ENCODE results near the gene PRKCA.
"Not testable (repeated sequence)": the region's sequence is repeated elsewhere in the genome, so short reads cannot be mapped to it uniquely, and the experiment has no call there.

PRKCA gene

DNA sequence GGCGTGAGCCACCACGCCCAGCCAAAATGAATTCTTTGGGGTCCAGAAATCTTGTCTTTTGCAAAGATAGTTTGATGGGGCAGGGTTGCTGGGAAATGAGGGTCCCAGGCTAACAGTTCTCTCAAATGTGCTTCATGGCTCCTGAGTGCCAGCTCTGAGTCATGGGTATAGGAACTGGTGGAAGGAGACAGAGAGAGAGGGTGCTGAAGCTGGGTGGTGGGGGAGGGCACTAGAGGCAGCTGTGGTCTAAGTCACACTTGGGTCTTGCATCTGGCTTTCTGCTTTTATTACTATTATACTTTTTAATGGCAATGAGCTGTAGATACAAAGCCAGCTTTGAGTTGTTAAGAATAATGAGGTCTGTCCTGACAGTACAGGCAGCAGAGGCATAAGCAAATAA is 54.6 kb downstream of the PRKCA start:
- no peaks in the 10 kb centered on the region for H3K36me3 ChIP-seq (ENCODE audit: insufficient read depth, low read length)
- no peak overlapping the region for H3K4me2 ChIP-seq (ENCODE audit: low read length)
- H3K27me3 ChIP-seq (ENCODE audit: control insufficient read depth, insufficient read depth, low read length) = no peaks in the 10 kb centered on the region
- H3K4me1 ChIP-seq (ENCODE audit: control insufficient read depth, insufficient read depth, low read length) = peaks cover 43% of the 10 kb centered on the region
- no peaks in the 10 kb centered on the region for H3K9me3 ChIP-seq (replicated peaks; ENCODE audit: low read length)
- H3K4me3 ChIP-seq (ENCODE audit: low read length) = no peak overlapping the region
- H3K9ac ChIP-seq (ENCODE audit: low read depth, low read length) = no peak overlapping the region

DNA sequence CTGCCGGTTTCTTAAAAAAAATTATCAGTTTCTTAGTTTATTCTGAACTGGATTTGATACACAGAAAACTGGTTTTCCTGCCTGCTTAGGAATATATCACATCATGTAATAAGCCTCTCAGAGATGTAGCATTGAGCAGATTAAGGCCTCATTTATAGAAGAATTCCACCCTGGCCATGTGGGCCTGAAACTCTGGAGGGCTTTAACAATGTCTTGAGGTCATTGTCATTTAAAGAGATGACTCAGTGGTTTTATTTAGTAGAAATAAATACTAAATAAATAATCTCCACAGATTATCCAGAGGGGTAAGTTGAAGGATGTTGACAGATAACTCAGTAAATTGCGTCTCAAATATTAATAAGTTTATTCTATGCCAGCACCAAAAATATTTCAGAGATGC is 56.9 kb downstream of the PRKCA start:
- peaks cover 29% of the 10 kb centered on the region for H3K4me1 ChIP-seq (ENCODE audit: control insufficient read depth, insufficient read depth, low read length)

DNA sequence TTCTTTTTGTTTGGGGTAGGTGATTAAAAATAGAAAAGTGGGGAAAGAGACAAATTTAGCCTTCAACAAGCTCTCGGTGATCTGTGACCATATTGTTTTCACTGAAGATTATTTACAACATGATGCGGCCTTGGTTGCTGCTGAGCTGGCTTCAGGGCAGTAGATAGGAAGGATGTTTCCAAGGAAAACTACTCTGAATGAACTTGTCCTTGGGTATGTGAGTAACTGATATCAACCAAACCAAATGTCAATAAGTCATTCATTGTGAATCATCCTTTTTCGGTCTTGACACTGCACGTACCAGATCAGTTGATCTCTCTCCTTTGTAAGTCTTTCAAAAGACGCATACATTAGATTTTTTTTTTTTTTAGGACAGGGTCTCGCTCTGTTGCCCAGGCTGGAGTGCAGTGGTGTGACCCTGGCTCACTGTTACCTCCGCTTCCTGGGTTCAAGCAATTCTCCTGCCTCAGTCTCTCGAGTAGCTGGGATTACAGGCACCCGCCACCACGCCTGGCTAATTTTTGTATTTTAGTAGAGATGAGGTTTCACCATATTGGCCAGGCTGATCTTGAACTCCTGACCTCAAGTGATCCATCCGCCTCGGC is 58.6 kb downstream of the PRKCA start:
- peaks cover 14% of the 10 kb centered on the region for H3K4me1 ChIP-seq (ENCODE audit: control insufficient read depth, insufficient read depth, low read length)
- H3K4me3 ChIP-seq (ENCODE audit: low read length); H3K9ac ChIP-seq (ENCODE audit: low read depth, low read length); H3K36me3 ChIP-seq (ENCODE audit: insufficient read depth, low read length); H3K4me2 ChIP-seq (ENCODE audit: low read length); H3K9me3 ChIP-seq (replicated peaks; ENCODE audit: low read length); H3K27me3 ChIP-seq (ENCODE audit: control insufficient read depth, insufficient read depth, low read length): not testable (repeated sequence)

More for the DNA sequence above, 56.9 kb downstream of the PRKCA start:
- no peaks in the 10 kb centered on the region for H3K36me3 ChIP-seq (ENCODE audit: insufficient read depth, low read length)
- no peaks in the 10 kb centered on the region for H3K27me3 ChIP-seq (ENCODE audit: control insufficient read depth, insufficient read depth, low read length)
- H3K4me2 ChIP-seq (ENCODE audit: low read length) = no peak overlapping the region
- no peak overlapping the region for H3K4me3 ChIP-seq (ENCODE audit: low read length)
- no peak overlapping the region for H3K9ac ChIP-seq (ENCODE audit: low read depth, low read length)
- H3K9me3 ChIP-seq (replicated peaks; ENCODE audit: low read length) = no peaks in the 10 kb centered on the region

DNA sequence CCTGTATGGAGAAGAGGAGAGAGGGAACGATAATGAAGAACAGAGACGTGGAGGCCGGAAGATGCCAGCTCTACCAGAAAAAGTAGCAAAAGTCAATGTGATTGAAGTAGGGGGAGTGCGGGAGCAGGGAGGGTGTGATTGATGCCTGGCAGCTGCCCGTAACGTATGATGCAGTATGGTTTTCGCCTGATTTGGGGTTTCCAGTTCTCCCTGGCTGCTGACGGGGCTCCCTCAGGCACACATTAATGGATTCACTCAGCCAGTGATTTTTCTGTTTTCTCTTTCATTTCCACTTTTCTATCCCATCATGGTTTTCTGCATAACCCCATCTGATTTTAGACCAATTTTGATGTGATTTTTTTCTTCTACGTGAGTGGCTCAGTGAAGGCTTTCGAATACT is 62.1 kb downstream of the PRKCA start:
- H3K36me3 ChIP-seq (ENCODE audit: insufficient read depth, low read length) = no peaks in the 10 kb centered on the region
- no peaks in the 10 kb centered on the region for H3K9me3 ChIP-seq (replicated peaks; ENCODE audit: low read length)
- no peak overlapping the region for H3K4me3 ChIP-seq (ENCODE audit: low read length)
- H3K4me2 ChIP-seq (ENCODE audit: low read length) = no peak overlapping the region
- H3K27me3 ChIP-seq (ENCODE audit: control insufficient read depth, insufficient read depth, low read length) = no peaks in the 10 kb centered on the region
- H3K9ac ChIP-seq (ENCODE audit: low read depth, low read length) = no peak overlapping the region
- H3K4me1 ChIP-seq (ENCODE audit: control insufficient read depth, insufficient read depth, low read length) = no peaks in the 10 kb centered on the region

DNA sequence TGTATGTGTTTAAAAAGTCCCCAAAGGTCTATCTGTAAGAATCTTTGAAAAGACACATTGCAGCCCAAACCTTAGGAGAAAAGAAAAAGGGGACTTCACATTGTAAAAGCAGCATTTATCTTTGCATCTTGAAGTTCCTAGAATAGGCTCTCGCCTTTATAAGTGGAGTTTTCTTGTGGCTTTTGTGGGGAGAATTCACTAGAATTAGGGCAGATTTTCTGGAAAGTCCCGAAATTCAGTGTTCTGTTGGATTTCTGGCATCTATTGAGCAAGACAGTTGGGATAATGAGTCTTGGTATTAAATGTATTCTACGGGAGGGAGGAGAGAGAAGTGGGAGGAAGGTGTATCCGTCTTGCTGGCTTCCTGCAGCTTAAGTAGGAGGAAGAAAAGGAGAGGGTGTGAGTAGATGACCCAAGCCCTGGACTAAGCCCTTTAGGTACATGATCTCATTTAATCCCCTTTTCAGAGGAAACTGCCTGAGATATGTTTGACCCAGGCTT is 62.6 kb downstream of the PRKCA start:
- Histone ChIP-seq H3K36me3 (ENCODE audit: insufficient read depth, low read length) (no peaks in the 10 kb centered on the region), H3K27me3 (ENCODE audit: control insufficient read depth, insufficient read depth, low read length) (no peaks in the 10 kb centered on the region), H3K4me3 (ENCODE audit: low read length) (no peak overlapping the region), H3K9ac (ENCODE audit: low read depth, low read length) (no peak overlapping the region), H3K4me2 (ENCODE audit: low read length) (no peak overlapping the region), H3K9me3 (replicated peaks; ENCODE audit: low read length) (no peaks in the 10 kb centered on the region), H3K4me1 (ENCODE audit: control insufficient read depth, insufficient read depth, low read length) (no peaks in the 10 kb centered on the region)

DNA sequence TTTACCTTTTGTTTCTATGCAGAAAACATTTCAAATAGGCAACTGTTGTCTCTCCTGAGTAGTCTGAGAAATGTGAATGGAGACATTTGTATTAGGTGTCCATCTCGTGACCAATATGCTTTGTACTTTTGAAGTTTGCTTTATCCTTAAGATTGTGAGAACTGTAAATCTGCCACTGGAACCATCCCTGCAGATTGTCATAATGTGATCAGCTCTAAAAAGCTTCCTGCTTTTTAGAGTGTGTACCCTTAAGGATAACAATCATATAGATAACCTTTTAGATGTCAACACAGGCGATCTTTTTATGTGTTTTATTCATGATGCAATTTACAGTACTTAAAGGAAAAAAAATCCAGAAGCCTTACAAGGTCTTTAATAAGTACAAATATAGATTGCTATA is 63.5 kb downstream of the PRKCA start:
- no peak overlapping the region for H3K9ac ChIP-seq (ENCODE audit: low read depth, low read length)
- H3K9me3 ChIP-seq (replicated peaks; ENCODE audit: low read length) = no peaks in the 10 kb centered on the region
- no peaks in the 10 kb centered on the region for H3K4me1 ChIP-seq (ENCODE audit: control insufficient read depth, insufficient read depth, low read length)
- H3K4me3 ChIP-seq (ENCODE audit: low read length) = no peak overlapping the region
- H3K36me3 ChIP-seq (ENCODE audit: insufficient read depth, low read length) = no peaks in the 10 kb centered on the region
- H3K27me3 ChIP-seq (ENCODE audit: control insufficient read depth, insufficient read depth, low read length) = no peaks in the 10 kb centered on the region
- no peak overlapping the region for H3K4me2 ChIP-seq (ENCODE audit: low read length)

DNA sequence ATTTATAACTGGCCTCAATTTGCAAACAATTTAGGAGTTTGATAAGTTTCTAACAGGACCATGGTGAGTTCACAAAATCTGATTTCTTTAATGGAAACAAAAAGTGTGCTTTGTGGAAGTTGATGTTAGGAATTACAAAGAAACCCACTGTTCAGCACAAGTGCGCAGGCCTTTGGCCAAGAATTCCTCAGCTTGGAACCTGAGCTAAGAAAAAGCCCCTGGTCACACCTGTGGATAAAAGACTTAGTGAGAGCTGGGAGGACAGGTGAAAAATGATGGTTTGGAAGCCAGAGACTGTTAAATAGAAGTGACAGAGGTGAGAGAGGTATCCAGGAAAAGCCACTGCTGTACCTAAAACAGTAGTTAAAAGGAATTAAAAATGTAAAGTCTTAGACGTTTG is 64.7 kb downstream of the PRKCA start:
- Histone ChIP-seq H3K9me3 (replicated peaks; ENCODE audit: low read length) (no peaks in the 10 kb centered on the region), H3K4me2 (ENCODE audit: low read length) (no peak overlapping the region), H3K4me3 (ENCODE audit: low read length) (no peak overlapping the region), H3K9ac (ENCODE audit: low read depth, low read length) (no peak overlapping the region), H3K27me3 (ENCODE audit: control insufficient read depth, insufficient read depth, low read length) (no peaks in the 10 kb centered on the region), H3K36me3 (ENCODE audit: insufficient read depth, low read length) (no peaks in the 10 kb centered on the region), H3K4me1 (ENCODE audit: control insufficient read depth, insufficient read depth, low read length) (peaks cover 7% of the 10 kb centered on the region)

DNA sequence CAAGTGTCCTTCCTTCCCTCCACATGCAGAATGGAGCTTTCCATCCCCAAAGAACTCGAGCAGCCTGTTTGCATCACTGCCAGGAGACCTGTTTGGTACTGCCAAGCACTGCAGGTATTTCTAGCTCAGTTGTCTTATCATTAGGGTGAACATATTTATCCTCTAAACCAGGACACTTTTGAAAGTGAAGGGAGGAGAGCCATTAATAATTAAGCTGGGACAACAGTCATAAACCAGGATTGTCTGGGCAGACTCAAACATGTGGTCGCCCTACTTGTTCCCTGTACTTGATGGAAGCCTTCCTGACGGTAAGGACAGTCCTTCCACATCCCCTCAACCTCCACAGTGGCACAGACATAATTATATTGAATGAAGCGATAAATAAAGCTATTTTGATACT is 67.4 kb downstream of the PRKCA start:
- H3K36me3 ChIP-seq (ENCODE audit: insufficient read depth, low read length) = no peaks in the 10 kb centered on the region
- H3K4me3 ChIP-seq (ENCODE audit: low read length) = no peak overlapping the region
- no peak overlapping the region for H3K9ac ChIP-seq (ENCODE audit: low read depth, low read length)
- no peaks in the 10 kb centered on the region for H3K27me3 ChIP-seq (ENCODE audit: control insufficient read depth, insufficient read depth, low read length)
- H3K4me2 ChIP-seq (ENCODE audit: low read length) = no peak overlapping the region
- H3K4me1 ChIP-seq (ENCODE audit: control insufficient read depth, insufficient read depth, low read length) = peaks cover 11% of the 10 kb centered on the region
- H3K9me3 ChIP-seq (replicated peaks; ENCODE audit: low read length) = no peaks in the 10 kb centered on the region

DNA sequence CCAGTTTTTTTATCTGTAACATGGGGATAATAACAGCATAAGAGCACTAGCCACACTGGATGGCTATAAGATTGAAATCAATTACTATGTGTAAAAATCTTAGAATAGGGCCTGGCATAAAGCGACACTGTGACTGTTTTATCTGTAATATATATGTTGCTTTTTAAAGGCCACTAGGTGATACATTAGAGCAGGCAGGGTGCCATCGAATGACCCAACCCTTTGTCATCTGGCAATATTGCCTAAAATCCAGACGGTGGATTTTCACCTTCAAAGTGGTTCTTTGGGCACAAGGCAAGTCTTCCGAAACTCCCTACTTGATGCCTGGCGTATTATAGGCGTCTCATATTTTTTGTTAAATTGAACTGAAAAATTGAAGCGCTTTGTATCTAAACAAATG is 69.1 kb downstream of the PRKCA start:
- H3K9me3 ChIP-seq (replicated peaks; ENCODE audit: low read length) = no peaks in the 10 kb centered on the region

DNA sequence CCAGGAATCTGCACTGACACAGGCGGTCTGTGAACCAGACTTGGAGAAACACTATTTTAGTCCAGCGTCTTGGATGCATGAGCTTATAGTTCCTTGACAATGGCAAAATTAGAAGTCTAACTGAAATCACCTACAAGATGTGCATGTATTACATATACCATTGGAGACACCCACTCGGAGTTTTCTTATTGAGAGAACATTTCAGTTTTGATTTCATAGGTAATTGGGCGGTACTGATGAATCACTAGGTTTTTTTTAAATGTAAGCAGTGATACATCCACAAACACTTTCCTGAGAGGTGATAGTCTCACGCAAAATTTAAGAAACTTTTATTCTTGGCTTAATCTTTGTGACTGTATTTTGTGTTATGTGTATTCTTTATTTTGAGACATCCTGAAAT is 69.8 kb downstream of the PRKCA start:
- H3K4me3 ChIP-seq (ENCODE audit: low read length) = no peak overlapping the region
- no peak overlapping the region for H3K9ac ChIP-seq (ENCODE audit: low read depth, low read length)
- no peaks in the 10 kb centered on the region for H3K27me3 ChIP-seq (ENCODE audit: control insufficient read depth, insufficient read depth, low read length)
- no peaks in the 10 kb centered on the region for H3K9me3 ChIP-seq (replicated peaks; ENCODE audit: low read length)
- no peak overlapping the region for H3K4me2 ChIP-seq (ENCODE audit: low read length)
- peaks cover 17% of the 10 kb centered on the region for H3K4me1 ChIP-seq (ENCODE audit: control insufficient read depth, insufficient read depth, low read length)
- H3K36me3 ChIP-seq (ENCODE audit: insufficient read depth, low read length) = no peaks in the 10 kb centered on the region

More for the DNA sequence above, 69.1 kb downstream of the PRKCA start:
- Histone ChIP-seq H3K4me3 (ENCODE audit: low read length) (no peak overlapping the region), H3K9ac (ENCODE audit: low read depth, low read length) (no peak overlapping the region), H3K4me2 (ENCODE audit: low read length) (no peak overlapping the region), H3K4me1 (ENCODE audit: control insufficient read depth, insufficient read depth, low read length) (peaks cover 17% of the 10 kb centered on the region), H3K27me3 (ENCODE audit: control insufficient read depth, insufficient read depth, low read length) (no peaks in the 10 kb centered on the region), H3K36me3 (ENCODE audit: insufficient read depth, low read length) (no peaks in the 10 kb centered on the region)

DNA sequence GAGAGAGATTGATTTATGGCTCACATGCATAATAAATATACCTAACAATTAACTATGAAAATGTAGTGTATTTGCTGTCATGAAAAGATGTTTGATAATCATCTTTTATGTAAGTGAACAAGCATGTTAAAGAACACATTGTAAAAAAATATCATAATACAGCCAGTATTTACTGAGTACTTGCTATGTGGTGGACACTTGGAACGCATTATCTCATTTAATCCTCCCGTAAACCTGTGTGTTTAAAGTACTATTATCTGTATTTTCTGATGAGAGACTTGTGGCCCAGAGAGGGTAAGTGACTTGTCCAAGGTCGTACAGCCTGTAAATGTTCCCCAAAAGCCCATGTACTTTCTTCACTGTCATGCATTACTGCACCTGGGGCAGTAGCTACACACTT is 70.7 kb downstream of the PRKCA start:
- H3K9ac ChIP-seq (ENCODE audit: low read depth, low read length) = no peak overlapping the region
- no peaks in the 10 kb centered on the region for H3K9me3 ChIP-seq (replicated peaks; ENCODE audit: low read length)
- H3K4me2 ChIP-seq (ENCODE audit: low read length) = no peak overlapping the region
- H3K27me3 ChIP-seq (ENCODE audit: control insufficient read depth, insufficient read depth, low read length) = no peaks in the 10 kb centered on the region
- peaks cover 17% of the 10 kb centered on the region for H3K4me1 ChIP-seq (ENCODE audit: control insufficient read depth, insufficient read depth, low read length)
- H3K4me3 ChIP-seq (ENCODE audit: low read length) = no peak overlapping the region
- H3K36me3 ChIP-seq (ENCODE audit: insufficient read depth, low read length) = no peaks in the 10 kb centered on the region

DNA sequence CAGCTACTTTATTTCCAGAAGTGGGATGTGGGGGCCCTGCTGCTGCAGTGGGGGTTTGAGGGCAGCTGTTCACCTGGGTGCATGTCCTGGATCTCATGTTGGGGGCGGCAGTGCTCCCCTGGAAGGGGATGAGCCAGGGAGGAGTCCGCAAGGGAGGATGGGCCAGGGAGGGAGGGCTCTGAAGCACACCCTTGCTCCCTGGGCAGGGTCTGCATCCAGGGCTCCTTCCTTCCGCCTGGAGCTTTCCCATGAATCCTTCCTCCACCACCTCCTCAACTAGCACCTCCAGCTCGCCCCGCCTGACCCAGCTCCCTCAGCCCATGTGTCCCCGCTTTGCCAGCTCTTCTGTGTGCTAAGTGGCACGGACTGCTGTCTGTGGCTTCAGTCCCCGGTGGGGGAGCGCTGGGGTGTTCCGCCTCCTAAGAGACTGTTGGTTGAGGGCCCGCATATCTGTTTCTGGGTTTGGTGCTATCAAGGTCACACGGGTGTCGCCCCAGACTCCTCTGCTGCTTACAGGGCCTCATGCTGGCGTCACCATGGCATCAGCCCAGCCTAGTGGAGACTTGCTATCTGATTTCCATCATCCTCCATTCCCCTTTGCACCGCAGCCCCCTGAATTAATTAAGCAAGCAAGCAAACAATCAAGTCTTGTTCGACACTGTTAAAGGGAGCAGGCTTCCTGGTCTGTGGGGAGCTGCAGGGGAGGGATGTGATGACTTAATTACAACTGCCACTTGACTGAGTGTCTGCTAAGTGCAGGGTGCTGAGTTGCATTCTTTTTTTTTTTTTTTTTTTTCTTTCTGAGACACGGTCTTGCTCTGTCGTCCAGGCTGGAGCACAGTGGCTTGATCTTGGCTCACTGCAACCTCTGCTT is 71.8 kb downstream of the PRKCA start:
- peaks cover 24% of the 10 kb centered on the region for H3K4me1 ChIP-seq (ENCODE audit: control insufficient read depth, insufficient read depth, low read length)
- H3K36me3 ChIP-seq (ENCODE audit: insufficient read depth, low read length) = no peaks in the 10 kb centered on the region
- no peak overlapping the region for H3K4me3 ChIP-seq (ENCODE audit: low read length)
- no peaks in the 10 kb centered on the region for H3K9me3 ChIP-seq (replicated peaks; ENCODE audit: low read length)
- no peak overlapping the region for H3K9ac ChIP-seq (ENCODE audit: low read depth, low read length)
- no peaks in the 10 kb centered on the region for H3K27me3 ChIP-seq (ENCODE audit: control insufficient read depth, insufficient read depth, low read length)
- no peak overlapping the region for H3K4me2 ChIP-seq (ENCODE audit: low read length)
